Liver (tissue), 3 donors: Measurements from ENCODE around the gene RELL2.

ENCODE experiments used
- CTCF ChIP-seq: fragments of 150-350 bp; IDR thresholded peaks from 2 replicates; pipeline ENCODE4 v1.5.1; 2017; ENCODE audit warnings: improper control_type of control experiment, low read depth, low read length; ENCODE audit not compliant: missing input control
- EGR1 ChIP-seq, 2 donors: IDR thresholded peaks; 2 replicates each; pipeline ENCODE4 v1.6.1; 2016 to 2018; ENCODE audit warnings: antibody characterized with exemption in 2 of 2, low read depth in 2 of 2
- FOXA2 ChIP-seq: IDR thresholded peaks from 2 replicates; pipeline ENCODE4 v1.6.1; 2016; ENCODE audit warnings: antibody characterized with exemption
- GABPA ChIP-seq, 2 donors: IDR thresholded peaks in 1 of 2; conservative IDR thresholded peaks in 1 of 2; 2 replicates each; pipeline ENCODE4 v1.6.1; 2016; ENCODE audit warnings: antibody characterized with exemption in 2 of 2, mild to moderate bottlenecking in 1 of 2, moderate library complexity in 1 of 2
- JUND ChIP-seq, 2 donors: IDR thresholded peaks; 2 replicates each; pipeline ENCODE4 v1.6.1; 2016; ENCODE audit warnings: antibody characterized with exemption in 2 of 2
- MAX ChIP-seq: IDR thresholded peaks from 2 replicates; pipeline ENCODE4 v1.6.1; 2016; ENCODE audit warnings: antibody characterized with exemption
- NR2F2 ChIP-seq: IDR thresholded peaks from 2 replicates; pipeline ENCODE4 v1.6.1; 2016; ENCODE audit warnings: antibody characterized with exemption
- RAD21 ChIP-seq, 2 donors: IDR thresholded peaks; 2 replicates each; pipeline ENCODE4 v1.6.1; 2016; ENCODE audit warnings: antibody characterized with exemption in 2 of 2, mild to moderate bottlenecking in 2 of 2
- REST ChIP-seq: IDR thresholded peaks from 2 replicates; pipeline ENCODE4 v1.6.1; 2016; ENCODE audit warnings: antibody characterized with exemption, mild to moderate bottlenecking
- SP1 ChIP-seq: IDR thresholded peaks from 2 replicates; pipeline ENCODE4 v1.6.1; 2018; ENCODE audit warnings: antibody characterized with exemption, mild to moderate bottlenecking
- TAF1 ChIP-seq: conservative IDR thresholded peaks from 2 replicates; pipeline ENCODE4 v1.6.1; 2016; ENCODE audit warnings: antibody characterized with exemption, mild to moderate bottlenecking
- donor health status: healthy.
- donor health status: healthy.

GRCh38 chr5:141632650-141633049 lies 4.1 kb upstream of the RELL2 start:
- no peak for TF ChIP-seq NR2F2
- no peak for TF ChIP-seq CTCF
- no peak for TF ChIP-seq RAD21 (IDR thresholded peaks at IDR 0.05)
- no peak for TF ChIP-seq GABPA (IDR thresholded peaks at IDR 0.05 in 1 of 2, conservative IDR thresholded peaks at IDR 0.05 in 1 of 2)
- no peak for TF ChIP-seq REST
- no peak for TF ChIP-seq JUND (IDR thresholded peaks at IDR 0.05)
- no peak for TF ChIP-seq FOXA2
- TF ChIP-seq EGR1 (IDR thresholded peaks at IDR 0.05; ENCODE audit: low read depth in 2 of 2): no peak
- TF ChIP-seq SP1: no peak
- TF ChIP-seq TAF1: no peak
- no peak for TF ChIP-seq MAX
